ENCODE data around the gene AMPD2.

The AMPD2 gene

GRCh38 chr1:109619576-109620400, at the start of gene AMPD2, which contains the start of gene GNAT2:
AMPD2 (plus strand) TSS chr1:109619837; CDS start chr1:109621176, 1,339 bp downstream.
GNAT2 (minus strand) TSS chr1:109619616; CDS start chr1:109612870, 6,746 bp downstream.
- FAIRE-seq (peak; percentile 68), DNase-seq (ENCODE audit: extremely low spot score, insufficient read length, low read depth) (peak; percentile 81)

- FAIRE-seq = no peak
- no peak for DNase-seq (ENCODE audit: extremely low spot score, insufficient read length, low read depth)
Measured at GRCh38 chr1:109570414-109570813, 49.2 kb upstream of the AMPD2 start.

- FAIRE-seq (no peak), DNase-seq (ENCODE audit: extremely low spot score, insufficient read length, low read depth) (no peak)
Measured at GRCh38 chr1:109573785-109574184, 45.9 kb upstream of the AMPD2 start.

- FAIRE-seq (no peak), DNase-seq (ENCODE audit: extremely low spot score, insufficient read length, low read depth) (no peak)
Measured at GRCh38 chr1:109578947-109579443, 40.6 kb upstream of the AMPD2 start.

- FAIRE-seq = no peak
- DNase-seq (ENCODE audit: extremely low spot score, insufficient read length, low read depth) = no peak
Measured at GRCh38 chr1:109579491-109579890, 40.1 kb upstream of the AMPD2 start.

GRCh38 chr1:109582021-109582420, 37.6 kb upstream of the AMPD2 start:
- no peak for FAIRE-seq

GRCh38 chr1:109584766-109585165, 34.9 kb upstream of the AMPD2 start:
- FAIRE-seq (no peak), DNase-seq (ENCODE audit: extremely low spot score, insufficient read length, low read depth) (no peak)

More at GRCh38 chr1:109582021-109582420, 37.6 kb upstream of the AMPD2 start:
- DNase-seq (ENCODE audit: extremely low spot score, insufficient read length, low read depth) = no peak

- no peak for DNase-seq (ENCODE audit: extremely low spot score, insufficient read length, low read depth)
- FAIRE-seq = no peak
Measured at GRCh38 chr1:109586055-109586454, 33.6 kb upstream of the AMPD2 start.

GRCh38 chr1:109589177-109589576, 30.5 kb upstream of the AMPD2 start:
- no peak for FAIRE-seq
- no peak for DNase-seq (ENCODE audit: extremely low spot score, insufficient read length, low read depth)

- FAIRE-seq = no peak
- DNase-seq (ENCODE audit: extremely low spot score, insufficient read length, low read depth) = no peak
Measured at GRCh38 chr1:109589679-109590078, 30.0 kb upstream of the AMPD2 start.

GRCh38 chr1:109592916-109593315, 26.7 kb upstream of the AMPD2 start:
- no peak for DNase-seq (ENCODE audit: extremely low spot score, insufficient read length, low read depth)
- no peak for FAIRE-seq

- DNase-seq (ENCODE audit: extremely low spot score, insufficient read length, low read depth) = no peak
- no peak for FAIRE-seq
Measured at GRCh38 chr1:109595531-109595930, 24.1 kb upstream of the AMPD2 start.

- no peak for DNase-seq (ENCODE audit: extremely low spot score, insufficient read length, low read depth)
- FAIRE-seq = no peak
Measured at GRCh38 chr1:109598156-109598555, 21.5 kb upstream of the AMPD2 start.

GRCh38 chr1:109598655-109599054, 21.0 kb upstream of the AMPD2 start:
- no peak for DNase-seq (ENCODE audit: extremely low spot score, insufficient read length, low read depth)
- no peak for FAIRE-seq

GRCh38 chr1:109603229-109603628, 16.4 kb upstream of the AMPD2 start:
- DNase-seq (ENCODE audit: extremely low spot score, insufficient read length, low read depth) = no peak
- FAIRE-seq = no peak

- FAIRE-seq = no peak
- no peak for DNase-seq (ENCODE audit: extremely low spot score, insufficient read length, low read depth)
Measured at GRCh38 chr1:109605381-109605780, 14.3 kb upstream of the AMPD2 start.

- FAIRE-seq = no peak
- DNase-seq (ENCODE audit: extremely low spot score, insufficient read length, low read depth) = no peak
Measured at GRCh38 chr1:109609881-109610280, 9.8 kb upstream of the AMPD2 start.

GRCh38 chr1:109610609-109611307, 8.9 kb upstream of the AMPD2 start:
- no peak for FAIRE-seq
- DNase-seq (ENCODE audit: extremely low spot score, insufficient read length, low read depth) = no peak

- DNase-seq (ENCODE audit: extremely low spot score, insufficient read length, low read depth) (no peak), FAIRE-seq (no peak)
Measured at GRCh38 chr1:109611308-109611990, 8.2 kb upstream of the AMPD2 start.

GRCh38 chr1:109613361-109614147, 6.1 kb upstream of the AMPD2 start:
- FAIRE-seq = no peak
- no peak for DNase-seq (ENCODE audit: extremely low spot score, insufficient read length, low read depth)

Measured in GM18507 (cell line).